Measurements from ENCODE around the gene CAND2.

DNA sequence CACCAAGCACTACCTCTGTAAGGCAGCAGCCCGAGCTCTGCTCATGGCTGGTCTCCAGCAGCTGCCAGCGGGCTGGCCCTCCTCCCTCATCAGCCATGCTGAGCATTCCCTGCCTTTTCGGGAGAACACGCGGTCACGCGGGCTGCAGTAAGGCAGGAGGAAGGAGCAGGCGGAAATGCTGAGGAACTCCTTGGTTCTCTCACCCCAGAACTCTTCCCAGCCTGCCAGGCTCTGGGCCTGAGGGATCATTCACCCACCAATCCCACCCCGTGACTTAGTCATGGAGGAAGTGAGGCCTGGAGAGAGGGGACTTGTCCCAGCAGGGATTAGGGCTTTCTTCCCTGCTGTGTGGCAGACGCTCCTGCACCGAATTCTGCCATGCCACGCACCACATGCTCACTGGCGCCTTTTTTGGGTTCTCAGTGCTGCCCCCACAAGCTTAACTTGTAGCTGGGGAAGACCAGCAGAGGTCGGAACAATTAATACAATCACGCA lies 87.8 kb downstream of the CAND2 start:
- TF ChIP-seq EZH2 (IDR thresholded peaks at IDR 0.05; ENCODE audit: low read depth), result no peak
- TF ChIP-seq, protein P1, sequence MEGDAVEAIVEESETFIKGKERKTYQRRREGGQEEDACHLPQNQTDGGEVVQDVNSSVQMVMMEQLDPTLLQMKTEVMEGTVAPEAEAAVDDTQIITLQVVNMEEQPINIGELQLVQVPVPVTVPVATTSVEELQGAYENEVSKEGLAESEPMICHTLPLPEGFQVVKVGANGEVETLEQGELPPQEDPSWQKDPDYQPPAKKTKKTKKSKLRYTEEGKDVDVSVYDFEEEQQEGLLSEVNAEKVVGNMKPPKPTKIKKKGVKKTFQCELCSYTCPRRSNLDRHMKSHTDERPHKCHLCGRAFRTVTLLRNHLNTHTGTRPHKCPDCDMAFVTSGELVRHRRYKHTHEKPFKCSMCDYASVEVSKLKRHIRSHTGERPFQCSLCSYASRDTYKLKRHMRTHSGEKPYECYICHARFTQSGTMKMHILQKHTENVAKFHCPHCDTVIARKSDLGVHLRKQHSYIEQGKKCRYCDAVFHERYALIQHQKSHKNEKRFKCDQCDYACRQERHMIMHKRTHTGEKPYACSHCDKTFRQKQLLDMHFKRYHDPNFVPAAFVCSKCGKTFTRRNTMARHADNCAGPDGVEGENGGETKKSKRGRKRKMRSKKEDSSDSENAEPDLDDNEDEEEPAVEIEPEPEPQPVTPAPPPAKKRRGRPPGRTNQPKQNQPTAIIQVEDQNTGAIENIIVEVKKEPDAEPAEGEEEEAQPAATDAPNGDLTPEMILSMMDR (conservative IDR thresholded peaks at IDR 0.05), result no peak

Measured in PC-9 (cell line).